ENCODE data around the gene CSNK1A1L.
A peak's percentile ranks its signal among the peaks of the same experiment; 100 is the strongest.
"Not testable (repeated sequence)": the region's sequence is repeated elsewhere in the genome, so short reads cannot be mapped to it uniquely, and the experiment has no call there.

CSNK1A1L gene

DNA sequence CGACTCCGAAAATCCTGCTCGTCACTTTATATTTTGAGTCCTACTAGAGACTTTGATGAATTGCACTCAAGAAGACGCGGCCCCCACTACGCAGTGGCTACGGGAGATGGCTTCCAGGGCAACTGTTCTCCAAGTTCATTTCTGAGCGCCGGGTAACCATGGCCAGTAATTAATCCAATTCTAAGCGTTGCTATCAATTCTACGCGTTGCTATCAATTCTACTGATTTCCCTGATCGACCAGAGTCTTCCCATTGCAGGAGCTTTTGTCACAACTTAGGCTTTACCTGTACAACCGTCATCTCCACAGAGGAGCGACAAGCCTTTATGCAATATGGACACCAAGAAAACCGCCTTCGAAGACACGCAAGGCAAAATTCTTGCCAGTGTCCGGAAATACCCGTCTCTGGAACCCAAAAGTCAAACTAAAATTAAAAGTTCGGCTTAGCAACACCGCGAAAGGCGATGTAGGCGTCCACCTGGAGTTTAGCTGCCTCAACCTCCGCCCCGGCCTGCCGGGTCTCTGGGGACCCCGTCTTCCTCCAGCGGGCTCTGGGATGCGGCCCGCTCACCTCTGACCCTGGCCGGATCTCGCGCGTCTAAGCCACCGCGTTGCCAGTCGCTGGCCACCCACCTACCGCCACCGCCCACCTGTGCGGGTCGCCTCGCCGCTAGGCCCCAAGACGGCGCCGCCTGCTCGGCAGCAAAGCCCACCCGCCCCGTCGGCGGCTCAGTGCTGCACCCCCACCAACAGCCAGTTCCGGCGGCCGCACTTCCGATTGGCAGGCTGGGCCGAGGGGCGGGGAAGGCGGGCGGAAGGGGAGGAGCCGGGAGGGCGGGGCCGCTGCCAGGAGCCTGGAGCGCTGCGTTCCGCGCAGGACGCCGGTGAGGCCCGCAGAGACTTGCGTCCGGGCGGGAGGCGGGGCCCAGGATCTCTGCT lies 46.3 kb downstream of the CSNK1A1L start, which contains the start of gene SUPT20H:
Gene SUPT20H, minus strand, starts transcription at position 779 of the 938 bp plus-strand sequence. CDS start 8,198 bp downstream, outside the sequence.
- peak; percentile 95 for DNase-seq (ENCODE audit: low read depth)

GRCh38 chr13:37056228-37056627 lies 49.2 kb downstream of the CSNK1A1L start:
- DNase-seq (ENCODE audit: low read depth): not testable (repeated sequence)

Data from iris pigment epithelial cell (primary cell).